HG02870 (cell line): ENCODE results near the gene CMTM8.
"Not testable (repeated sequence)": the region's sequence is repeated elsewhere in the genome, so short reads cannot be mapped to it uniquely, and the experiment has no call there.

Experiments used
- ATAC-seq: cut with Tn5 transposase; IDR thresholded peaks from one replicate; pipeline ENCODE4 v1.9.1; 2021; ENCODE audit warnings: mild to moderate bottlenecking, moderate library complexity; ENCODE audit not compliant: unreplicated experiment

The CMTM8 gene

DNA sequence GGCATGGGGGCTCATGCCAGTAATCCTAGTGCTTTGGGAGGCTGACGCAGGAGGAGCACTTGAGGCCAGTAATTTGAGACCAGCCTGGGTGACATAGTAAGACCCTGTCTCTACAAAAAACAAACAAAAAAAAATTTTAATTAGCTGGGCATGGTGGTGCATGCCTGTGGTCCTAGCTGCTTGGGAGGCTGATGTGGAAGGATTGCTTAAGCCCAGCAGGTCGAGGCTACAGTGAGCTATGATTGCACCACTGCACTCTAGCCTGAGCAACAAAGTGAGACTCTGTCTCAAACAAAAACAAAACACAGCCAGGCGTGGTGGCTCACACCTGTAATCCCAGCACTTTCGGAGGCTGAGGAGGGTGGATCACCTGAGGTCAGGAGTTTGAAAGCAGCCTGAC is 9.7 kb upstream of the CMTM8 start:
- ATAC-seq: not testable (repeated sequence)

DNA sequence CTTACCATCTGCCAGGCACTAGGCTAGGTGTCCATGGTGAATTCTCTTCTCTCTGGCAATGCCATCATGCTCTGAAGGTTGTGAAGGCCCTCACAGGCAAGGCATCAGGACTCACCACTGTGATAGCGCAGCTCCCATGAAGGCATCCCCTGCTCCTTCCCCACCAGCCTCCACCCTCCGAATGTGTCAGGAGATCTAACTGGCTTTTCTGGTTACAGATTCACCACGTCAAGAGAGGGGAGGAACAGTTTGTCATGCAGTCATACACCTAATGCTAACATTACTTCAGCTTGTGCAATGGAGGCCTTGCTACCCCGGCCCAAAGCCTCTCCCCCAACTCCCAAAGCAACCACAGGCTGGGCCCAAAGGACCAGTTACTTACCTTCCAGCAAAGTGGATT is 8.9 kb upstream of the CMTM8 start:
- ATAC-seq: no peak

DNA sequence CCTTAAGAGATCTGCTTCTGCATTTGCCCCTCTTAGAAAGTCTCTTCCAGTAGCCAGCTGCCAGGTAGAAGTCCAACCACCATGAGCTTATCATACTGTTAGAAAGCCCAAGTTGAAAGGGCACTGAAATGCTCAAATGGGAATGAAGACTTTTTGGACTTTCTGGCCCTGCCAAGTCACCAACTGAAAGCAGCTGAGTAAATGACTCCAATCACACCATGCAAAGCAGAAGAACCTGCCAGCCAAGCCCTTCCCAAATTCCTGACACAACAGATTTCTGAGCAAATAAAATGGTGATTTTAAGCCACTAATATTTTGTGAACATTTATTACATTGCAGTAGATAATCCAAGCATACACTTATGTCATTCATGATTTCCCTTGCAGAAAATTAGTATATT is 2.1 kb upstream of the CMTM8 start:
- no peak for ATAC-seq

DNA sequence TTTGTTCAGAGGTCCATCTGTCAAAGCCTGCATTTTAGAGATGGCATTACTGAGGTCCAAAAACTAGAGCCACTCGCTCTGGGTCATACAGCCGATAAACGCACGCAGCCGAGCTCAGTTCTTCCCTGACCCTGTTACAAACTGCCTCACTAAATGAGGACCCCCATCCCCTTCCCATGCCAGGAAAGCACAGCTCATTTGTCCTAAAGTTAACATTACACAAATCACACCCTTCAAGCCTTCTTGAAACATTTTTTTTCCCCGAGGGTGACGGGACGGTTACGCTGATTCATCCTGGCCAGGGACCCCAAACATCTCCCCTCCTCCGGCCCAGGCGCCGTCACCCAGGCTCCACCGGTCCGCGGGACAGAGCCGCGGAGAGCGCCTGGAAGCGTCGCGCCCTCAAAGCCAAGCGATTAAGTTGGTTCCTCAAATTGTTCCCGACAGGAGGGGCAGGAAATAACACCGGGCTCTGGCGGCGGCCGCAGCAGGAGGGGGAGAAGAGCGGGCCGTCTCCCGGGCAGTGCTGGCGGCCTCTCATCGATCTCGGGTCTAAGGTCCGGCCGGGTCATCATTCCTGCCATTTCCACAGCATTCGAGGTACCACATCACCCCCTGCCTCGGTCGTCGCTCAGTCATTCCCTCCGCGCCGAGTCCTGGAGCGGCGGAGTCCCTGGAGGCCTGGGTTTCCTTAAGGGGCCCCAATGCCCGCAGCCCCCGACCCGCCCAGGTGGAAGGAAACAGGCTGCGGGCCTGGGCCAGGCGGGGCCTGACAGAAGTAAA is 619 bp upstream of the CMTM8 start:
- no peak for ATAC-seq

DNA sequence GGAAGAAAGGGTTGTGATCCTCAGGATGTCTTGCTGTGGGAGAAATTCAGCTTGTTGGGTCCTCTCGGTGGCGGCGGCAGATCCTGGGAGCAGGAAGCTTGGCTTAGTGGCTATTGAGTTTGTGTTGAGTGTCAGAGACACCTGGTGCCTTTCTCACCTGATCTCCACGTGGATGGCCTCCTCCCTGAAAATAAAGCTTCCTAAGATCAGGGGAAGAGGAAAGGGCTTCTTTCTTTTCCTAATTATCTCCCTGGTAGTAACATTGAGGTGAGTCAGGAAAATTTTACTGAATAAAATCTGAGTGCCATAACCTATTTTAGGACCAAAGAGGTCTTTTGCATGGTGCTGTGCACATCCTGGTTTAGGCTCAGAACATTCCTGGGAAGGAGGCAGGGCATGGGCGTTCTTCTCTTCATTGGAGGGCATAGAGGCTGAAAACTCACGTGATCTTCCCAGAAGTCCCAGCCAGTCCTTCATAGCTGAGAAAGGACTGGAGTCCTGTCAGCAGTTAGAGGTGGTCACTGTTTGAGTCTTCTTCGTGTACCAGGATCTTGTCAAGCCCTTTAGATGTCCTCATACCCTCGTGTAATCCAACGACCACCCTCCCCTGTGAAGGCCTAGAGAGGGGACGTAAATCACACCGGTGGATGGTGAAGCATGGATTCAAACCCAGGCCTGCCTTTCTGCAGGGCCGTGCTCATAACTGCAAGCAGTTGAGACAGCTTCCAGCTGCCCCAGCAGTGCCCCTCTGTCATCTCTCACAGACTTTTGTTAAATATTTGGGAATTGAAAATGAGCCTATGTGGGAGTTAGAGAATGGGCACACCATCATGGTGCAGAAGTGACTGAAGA is 1.1 kb downstream of the CMTM8 start:
- ATAC-seq: no peak

DNA sequence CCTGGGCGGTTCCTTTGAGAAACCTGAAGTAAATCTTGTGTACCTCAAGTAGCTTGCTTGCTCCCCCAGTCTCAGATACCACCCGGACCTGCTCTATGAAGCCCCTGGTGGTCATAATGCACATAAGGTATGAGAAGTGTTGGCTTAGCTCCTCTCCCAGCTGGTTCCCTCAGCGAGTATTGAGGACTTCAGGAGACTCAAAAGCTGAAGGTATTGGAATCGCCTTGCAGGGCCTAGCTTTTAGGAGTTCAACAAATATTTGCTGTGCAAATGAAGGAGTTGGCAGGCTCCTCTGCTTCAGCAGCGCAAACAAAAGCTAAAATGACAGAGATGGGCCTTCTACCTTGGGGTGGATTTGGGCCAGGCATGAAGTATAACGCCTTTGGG is 1.7 kb downstream of the CMTM8 start:
- no peak for ATAC-seq

DNA sequence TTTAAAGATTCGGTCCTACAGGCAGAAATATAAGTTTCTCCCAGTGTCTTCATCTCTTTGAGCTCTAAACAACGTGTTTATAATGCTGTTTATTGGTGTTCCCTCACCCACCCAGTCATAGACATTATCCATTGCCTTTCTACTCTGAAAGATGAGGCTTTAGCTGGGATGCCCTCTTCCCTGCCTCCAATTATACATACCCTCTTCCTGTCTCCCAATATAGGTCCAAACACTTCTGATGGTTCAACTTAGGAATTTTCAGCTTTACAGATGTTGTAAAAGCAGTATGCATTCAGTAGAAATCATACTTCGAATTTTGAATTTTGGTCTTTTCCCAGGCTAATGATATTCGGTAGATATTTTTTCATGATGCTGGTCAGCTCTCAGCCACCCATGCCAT is 2.6 kb downstream of the CMTM8 start:
- no peak for ATAC-seq

DNA sequence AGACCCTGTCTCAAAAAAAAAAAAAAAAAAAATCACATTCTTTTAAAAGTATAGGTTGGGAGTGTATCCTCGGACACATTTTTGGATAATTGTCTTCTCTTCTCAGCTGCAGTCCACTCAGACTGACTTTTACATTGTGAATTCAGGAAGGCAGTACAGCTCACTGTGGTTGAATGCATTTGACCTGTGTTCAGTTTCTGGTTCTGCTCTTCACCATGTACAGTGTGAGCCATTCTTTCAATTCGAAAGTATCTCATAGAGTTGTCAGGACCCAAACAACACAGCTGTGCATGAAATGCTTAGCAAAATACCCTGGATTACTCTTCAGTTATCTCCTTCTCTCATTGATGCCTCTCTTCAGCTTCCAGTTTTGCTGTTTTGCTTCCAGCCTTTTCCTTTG is 5.0 kb downstream of the CMTM8 start:
- no peak for ATAC-seq

DNA sequence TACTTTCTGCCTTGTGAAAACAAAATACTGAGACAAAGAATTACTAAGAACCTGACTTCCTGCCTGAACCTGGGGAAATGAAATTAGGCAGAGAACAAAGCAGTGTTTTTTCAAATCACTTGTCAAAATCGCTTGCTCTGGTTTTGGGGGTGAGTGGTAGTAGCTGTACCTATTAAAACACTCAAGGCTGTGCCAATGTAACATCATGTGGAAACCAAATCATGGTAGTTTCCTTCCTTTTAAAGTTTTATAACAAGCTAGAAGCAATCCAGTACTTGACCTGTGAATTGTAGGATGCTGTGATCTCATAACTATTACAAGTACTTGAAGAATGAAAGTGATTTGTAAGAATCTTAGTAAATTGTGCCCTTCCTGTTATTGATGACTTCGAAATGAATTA is 6.7 kb downstream of the CMTM8 start:
- no peak for ATAC-seq

DNA sequence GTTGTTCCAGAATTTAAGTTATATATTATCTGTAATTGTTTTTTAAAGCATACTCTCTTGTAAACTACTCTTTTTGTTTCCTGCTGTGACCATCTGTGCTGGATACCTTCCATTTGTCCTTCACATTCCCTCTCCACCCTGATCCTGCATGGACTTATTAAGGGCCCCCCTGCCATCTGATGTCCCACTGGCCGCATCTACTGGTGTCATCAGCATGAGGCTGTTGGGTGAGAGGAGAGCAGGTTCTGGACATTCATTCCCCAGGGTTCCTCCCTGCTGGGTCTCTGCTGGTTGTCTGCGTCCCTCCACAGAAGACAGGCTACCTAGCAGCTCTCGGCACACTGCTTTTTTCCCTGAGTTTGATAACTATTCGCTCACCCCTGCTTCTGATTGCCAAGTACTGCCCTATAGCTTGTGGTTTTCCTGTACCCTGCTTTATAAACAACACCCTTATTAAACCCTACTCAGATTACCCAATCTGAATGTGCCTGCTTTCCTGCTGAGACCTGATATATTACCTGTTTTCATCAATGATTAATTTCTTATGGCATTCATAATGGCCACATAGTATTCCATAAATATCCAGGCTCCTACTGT is 7.7 kb downstream of the CMTM8 start:
- no peak for ATAC-seq

DNA sequence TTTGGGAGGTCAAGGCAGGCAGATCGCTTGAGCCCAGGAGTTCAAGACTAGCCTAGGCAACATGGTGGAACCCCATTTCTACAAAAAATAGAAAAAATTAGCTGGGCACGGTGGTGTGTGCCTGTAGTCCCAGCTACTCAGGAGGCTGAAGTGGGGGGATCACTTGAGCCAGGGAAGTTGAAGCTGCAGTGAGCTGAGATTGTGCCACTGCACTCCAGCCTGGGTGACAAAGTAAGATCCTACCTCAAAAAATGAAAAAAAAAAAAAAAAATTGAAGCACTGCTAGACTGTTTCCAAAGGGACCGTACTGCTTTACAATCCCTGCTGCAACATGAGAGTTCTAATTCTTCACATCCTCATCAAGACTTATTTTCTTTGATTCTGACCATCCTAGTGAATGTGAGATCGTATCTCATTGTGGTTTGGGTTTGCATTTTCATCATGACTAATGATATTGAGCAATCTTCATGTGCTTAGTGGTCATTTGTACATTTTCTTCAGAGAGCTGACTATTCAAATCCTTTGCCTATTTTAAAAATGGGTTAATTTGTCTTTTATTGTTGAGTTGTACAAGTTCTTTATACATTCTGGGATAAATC is 10.8 kb downstream of the CMTM8 start:
- ATAC-seq: no peak

DNA sequence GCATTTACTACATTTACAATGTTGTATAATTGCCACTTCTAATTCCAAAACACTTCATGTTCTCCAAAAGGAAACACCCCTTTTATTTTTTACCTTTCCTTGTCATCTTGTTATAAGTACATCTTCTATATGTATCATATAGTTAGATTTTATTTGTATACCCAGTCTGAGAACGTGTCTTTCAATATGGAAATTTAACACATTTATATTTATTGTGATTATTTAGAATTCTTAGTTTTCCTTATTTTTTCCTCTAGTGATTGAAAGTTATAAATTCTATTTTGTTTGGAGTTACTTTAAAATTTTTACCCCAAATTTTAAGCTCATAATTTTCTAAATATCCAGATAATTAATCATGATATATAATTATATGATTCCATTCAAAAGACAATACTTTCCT is 15.8 kb downstream of the CMTM8 start:
- ATAC-seq: no peak

DNA sequence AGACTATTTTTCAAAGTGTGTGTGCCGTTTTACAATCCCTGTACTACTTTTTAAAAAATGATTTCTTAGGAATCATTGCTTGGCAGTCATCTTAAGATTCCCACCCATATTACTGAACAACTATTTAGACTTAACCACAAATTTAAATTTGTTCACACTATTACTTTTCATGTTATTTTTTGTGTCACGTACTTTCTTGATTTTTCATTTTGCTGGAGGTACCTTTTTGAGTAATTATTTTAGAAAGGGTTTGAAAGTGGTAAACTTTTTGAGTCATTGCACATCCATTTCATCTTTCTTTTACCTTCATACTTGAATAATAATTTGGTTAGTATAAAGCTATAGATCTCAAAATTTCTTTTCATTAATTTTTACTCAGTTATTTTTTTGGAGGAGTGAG is 16.9 kb downstream of the CMTM8 start:
- ATAC-seq: no peak

DNA sequence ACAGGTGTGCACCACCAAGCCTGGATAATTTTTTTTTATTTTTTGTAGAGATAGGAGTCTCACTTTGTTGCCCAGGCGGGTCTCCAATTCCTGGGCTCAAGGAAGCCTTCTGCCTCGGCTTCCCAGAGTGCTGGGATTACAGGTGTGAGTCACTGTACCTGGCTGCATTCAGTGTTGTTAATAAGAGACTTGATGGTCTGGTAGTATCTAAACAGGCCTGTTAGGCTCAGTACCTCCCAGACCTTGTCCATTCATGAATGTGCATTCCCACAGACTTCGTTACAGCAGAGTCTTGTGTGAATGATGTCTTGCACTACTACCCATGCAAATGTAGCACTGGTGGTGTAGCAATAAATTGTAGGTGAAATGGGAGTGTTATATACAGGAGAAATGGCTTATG is 17.7 kb downstream of the CMTM8 start:
- no peak for ATAC-seq

DNA sequence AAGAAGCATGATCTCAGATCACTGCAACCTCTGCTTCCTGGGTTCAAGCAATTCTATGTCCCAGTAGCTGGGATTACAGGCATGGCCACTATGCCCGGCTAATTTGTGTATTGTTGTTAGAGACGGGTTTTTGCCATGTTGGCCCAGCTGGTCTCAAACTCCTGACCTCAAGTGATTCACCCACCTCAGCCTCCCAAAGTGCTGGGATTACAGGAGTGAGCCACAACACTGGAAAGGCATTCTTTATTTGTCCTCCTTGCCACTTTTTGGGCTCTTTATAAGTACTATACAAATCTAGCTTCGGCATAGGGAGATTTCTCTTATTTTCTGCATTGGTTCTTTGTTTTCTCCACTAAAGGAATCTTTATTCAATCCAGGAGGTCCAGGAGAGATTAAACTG is 18.6 kb downstream of the CMTM8 start:
- no peak for ATAC-seq

DNA sequence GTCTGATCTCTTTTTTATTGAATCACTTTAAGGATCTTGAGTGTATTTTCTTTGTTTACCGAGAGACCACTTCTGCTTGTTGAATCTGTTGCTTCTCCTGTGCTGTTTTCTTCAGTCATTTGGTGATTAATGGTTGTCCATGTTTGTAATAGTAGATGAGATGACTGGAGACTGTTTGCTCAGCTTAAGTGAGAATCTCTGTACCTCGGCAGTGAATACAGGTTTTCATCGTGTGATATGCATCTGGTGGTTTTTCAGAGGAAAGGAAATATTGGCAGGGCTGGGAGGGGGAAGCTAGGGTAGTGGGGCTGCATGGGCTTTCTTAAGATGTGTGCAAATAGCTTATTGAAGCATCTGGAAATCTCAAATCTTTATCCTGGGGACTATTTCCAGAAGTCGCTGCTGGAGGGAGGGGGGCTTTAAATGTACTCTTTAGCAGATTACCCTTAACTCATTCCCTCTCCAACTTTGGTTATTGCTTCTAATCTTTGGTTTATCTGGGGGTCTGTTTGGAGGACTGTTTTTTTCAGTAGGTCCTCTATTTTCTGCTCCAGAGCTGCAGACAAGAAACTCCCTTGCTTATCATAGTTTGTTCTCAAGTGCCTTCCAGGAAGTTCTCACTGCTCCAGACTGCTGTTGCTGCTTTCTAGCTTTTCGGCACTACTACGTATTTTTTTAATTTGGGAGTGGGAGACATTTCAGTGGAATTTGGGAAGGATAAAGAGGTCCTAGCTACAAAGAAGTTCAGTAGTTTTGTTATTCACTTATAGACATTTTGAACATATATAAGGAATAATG is 19.4 kb downstream of the CMTM8 start:
- no peak for ATAC-seq

DNA sequence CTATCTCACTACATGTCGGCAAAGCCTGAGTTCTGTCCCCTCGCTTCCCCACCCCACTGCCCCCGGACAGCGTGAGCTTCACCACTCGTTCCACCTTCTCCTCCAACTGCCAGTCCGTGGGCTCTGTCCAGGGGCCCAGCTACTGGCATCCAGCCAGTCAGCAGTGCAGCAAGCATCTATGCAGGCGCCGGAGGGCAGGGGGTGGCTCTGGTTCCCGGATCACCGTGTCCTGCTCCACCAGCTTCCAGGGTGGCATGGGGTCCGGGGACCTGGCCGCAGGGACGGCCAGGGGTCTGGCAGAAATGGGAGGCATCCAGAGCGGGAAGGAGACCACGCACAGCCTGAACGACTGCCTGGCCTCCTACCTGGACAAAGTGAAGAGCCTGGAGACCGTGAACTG is 20.4 kb downstream of the CMTM8 start:
- ATAC-seq: no peak

DNA sequence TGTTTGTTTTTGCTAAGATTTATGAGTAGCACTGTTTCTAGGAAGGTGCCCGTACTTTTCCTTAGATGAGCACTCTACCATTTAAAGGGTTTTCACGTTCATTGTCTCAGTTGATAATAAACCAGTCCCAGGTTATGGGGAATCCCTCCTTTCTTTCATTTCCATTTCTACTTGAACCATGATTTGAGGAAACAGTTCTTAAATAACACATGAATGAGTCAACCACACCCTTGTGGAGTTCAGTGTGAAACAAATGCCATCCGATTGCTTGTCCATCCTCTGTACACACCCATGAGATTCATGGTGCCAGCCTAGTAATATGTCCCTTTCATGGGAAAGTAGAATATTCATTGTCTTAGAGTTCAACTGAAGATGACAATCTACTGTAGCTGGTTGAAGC is 23.1 kb downstream of the CMTM8 start:
- no peak for ATAC-seq

DNA sequence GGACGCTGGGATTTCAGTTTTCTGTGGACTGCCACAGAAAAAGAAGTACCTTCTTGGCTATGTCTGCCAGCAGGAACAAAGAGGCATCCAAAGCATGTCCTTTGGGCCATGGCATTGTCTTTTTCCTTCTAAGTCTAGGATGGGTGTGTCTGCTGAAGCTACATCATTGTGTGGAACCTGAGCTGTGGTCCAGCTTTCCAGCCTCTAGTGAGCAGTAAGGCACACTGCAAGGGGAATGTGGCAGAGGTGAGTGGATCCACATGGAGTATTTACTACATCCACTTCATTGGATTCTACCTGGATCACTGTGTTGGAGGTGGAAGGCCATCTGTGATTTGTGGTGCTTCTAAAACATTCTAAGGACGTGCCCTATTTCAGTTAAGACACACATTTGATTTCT is 23.7 kb downstream of the CMTM8 start:
- no peak for ATAC-seq

DNA sequence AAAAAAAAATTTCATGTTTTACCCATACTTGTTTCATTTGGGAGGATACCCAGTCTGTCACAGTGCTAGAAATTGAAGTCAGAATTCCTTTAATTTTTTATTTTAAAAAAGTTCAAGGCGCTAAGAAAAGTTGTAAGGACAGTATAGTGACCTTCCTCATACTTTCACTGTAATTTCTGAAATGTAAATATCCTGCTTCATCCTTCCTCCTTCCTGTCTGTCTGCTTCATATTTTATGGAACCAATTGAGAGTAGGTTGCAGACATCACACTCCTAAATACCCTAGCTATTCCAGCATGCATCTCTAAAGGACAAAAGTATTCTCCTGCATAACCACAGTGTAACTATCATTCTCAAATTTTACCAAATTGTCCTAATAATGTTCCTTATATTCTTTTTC is 35.8 kb downstream of the CMTM8 start:
- ATAC-seq: no peak

DNA sequence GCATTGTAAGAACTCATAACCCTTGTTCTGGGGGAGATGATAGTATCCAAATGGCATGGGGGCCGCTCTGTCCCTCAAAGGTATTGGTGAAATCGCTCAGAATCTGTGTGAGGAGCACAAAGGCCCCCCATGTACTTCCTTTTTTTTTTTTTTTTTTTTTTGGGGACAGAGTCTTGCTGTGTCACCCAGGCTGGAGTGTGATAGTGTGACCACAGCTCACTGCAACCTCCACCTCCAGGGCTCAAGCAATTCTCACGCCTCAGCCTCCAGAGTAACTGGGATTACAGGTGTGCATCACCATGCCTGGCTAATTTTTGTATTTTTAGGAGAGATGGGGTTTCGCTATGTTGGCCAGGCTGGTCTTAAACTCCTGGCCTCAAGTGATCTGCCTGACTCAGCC is 37.0 kb downstream of the CMTM8 start:
- no peak for ATAC-seq
